Spleen (tissue), 11 donors: ENCODE data around the gene DYNLRB1. TPM values are rescaled to one million over a fixed set of nuclear protein-coding genes. Genes with fewer than 3 reads are reported as not detected.

Experiments used
- DNase-seq: peaks from one replicate; pipeline ENCODE4 v3.0.0-alpha.2; 2020
- H3K27ac ChIP-seq, 8 donors: fragments of 200-600 bp; sonication (generic) in 7 of 8; 1 replicate in 4 of 8; 2 replicates in 4 of 8; pipeline versions ENCODE4 v1.5.0 to v1.8.0; 2016 to 2021; ENCODE audit warnings: inconsistent platforms in 4 of 8, mild to moderate bottlenecking in 4 of 8, moderate library complexity in 1 of 8
- H3K27me3 ChIP-seq, 7 donors: fragments of 200-600 bp; sonication (generic) in 6 of 7; replicated peaks in 1 of 7; 1 replicate in 4 of 7; 2 replicates in 3 of 7; pipeline versions ENCODE4 v1.5.0 to v1.8.0; 2016 to 2021; ENCODE audit warnings: inconsistent platforms in 3 of 7, mild to moderate bottlenecking in 1 of 7
- H3K36me3 ChIP-seq, 6 donors: fragments of 200-600 bp; sonication (generic) in 5 of 6; 1 replicate in 4 of 6; 2 replicates in 2 of 6; pipeline versions ENCODE4 v1.5.0 to v1.8.0; 2016 to 2021; ENCODE audit warnings: inconsistent platforms in 2 of 6
- H3K4me1 ChIP-seq, 6 donors: fragments of 200-600 bp; sonication (generic) in 5 of 6; 1 replicate in 3 of 6; 2 replicates in 3 of 6; pipeline versions ENCODE4 v1.5.0 to v1.8.0; 2016 to 2021; ENCODE audit warnings: inconsistent platforms in 3 of 6
- H3K4me3 ChIP-seq, 8 donors: fragments of 200-600 bp; sonication (generic) in 7 of 8; 1 replicate in 4 of 8; 2 replicates in 4 of 8; pipeline versions ENCODE4 v1.5.0 to v1.8.0; 2016 to 2021; ENCODE audit warnings: inconsistent platforms in 4 of 8, mild to moderate bottlenecking in 4 of 8, moderate library complexity in 2 of 8
- H3K9me3 ChIP-seq, 8 donors: fragments of 200-600 bp; sonication (generic) in 7 of 8; 1 replicate in 4 of 8; 2 replicates in 4 of 8; pipeline versions ENCODE4 v1.5.0 to v1.8.0; 2016 to 2021; ENCODE audit warnings: inconsistent platforms in 4 of 8
- POLR2A ChIP-seq, 3 donors: fragments of 450-650 bp; IDR thresholded peaks; one replicate each; pipeline ENCODE4 v1.5.1; 2017; ENCODE audit warnings: antibody characterized with exemption in 3 of 3, mild to moderate bottlenecking in 1 of 3
- POLR2AphosphoS5 ChIP-seq, 3 donors: sonication (generic); formaldehyde crosslinking; IDR thresholded peaks; one replicate each; pipeline ENCODE4 v1.5.1; 2017; ENCODE audit warnings: antibody characterized with exemption in 3 of 3
- WGBS, 5 donors: extraction: QIAGEN DNeasy Blood & Tissue Kit in 3 of 5; methylation state at CpG; one replicate each; pipeline versions ENCODE4 v1.1.5 to v1.1.7; 2013 to 2018; 5-methylcytosine and 5-hydroxymethylcytosine counted together
- intact Hi-C: fragments of 100-400 bp; cut with DNase I; formaldehyde crosslinking; loops from one replicate; pipeline ENCODE4 v1.15.0; 2023; ENCODE audit warnings: low total_unique reads
- polyA plus RNA-seq, 3 donors: library from polyadenylated mRNA; stranded (reverse); fragments of 200-250 nt; gene quantifications; one replicate each; pipeline ENCODE4 v1.2.1, GENCODE V29; 2013
- total RNA-seq, 7 donors: library from RNA; depleted of rRNA in 3 of 7; stranded (reverse); fragments of >200 nt in 3 of 7; fragmentation: NEBNext Ultra II Directional in 4 of 7; extraction: Animal tissue kit (Norgen Biotek cat#: 25700) in 4 of 7; gene quantifications; one replicate each; pipeline versions ENCODE4 v1.1.0 to v1.2.1, GENCODE V29; 2016 to 2021
- TF ChIP-seq, protein P1 (sequence below), 11 experiments: fragments of 200-600 bp in 7 of 11; fragments of 450-650 bp in 4 of 11; sonication (generic) in 4 of 11; IDR thresholded peaks in 8 of 11; conservative IDR thresholded peaks in 3 of 11; 1 replicate in 7 of 11; 2 replicates in 4 of 11; pipeline versions ENCODE4 v1.4.0 to v1.8.0; 2016 to 2021; ENCODE audit warnings: antibody characterized with exemption in 11 of 11, inconsistent platforms in 4 of 11, mild to moderate bottlenecking in 1 of 11
- donor health status: healthy with polysubstance abuse.
- donor health status: DM: no; HTN: no; CAD: no; lungs with moderate emphysema.
- donor health status: DM: no; HTN: no; CAD: no.
- donor health status: Bipolar disorder and iron deficiency.
- donor health status: healthy.
- donor health status: DM: no; HTN: no; CAD: no.
- donor health status: DM: yes; HTN: yes; CAD: no.

DYNLRB1 gene
- total and polyA plus RNA-seq, 10 donors = 72.0 to 209 (median 152) TPM

- WGBS, 5 donors = 82 to 92% (median 87%) methylated on average over 4 of the region's 4 CpGs
- peaks cover 0 to 6% (median 0%) of the 10 kb centered on the region in 8 donors for H3K9me3 ChIP-seq
- H3K36me3 ChIP-seq = peaks cover 2 to 70% (median 20%) of the 10 kb centered on the region in 6 donors
- no peak overlapping the region for H3K4me3 ChIP-seq
- no peaks in the 10 kb centered on the region for H3K27me3 ChIP-seq
- DNase-seq = no peak
- TF ChIP-seq POLR2A (IDR thresholded peaks at IDR 0.05) (no peak), POLR2AphosphoS5 (IDR thresholded peaks at IDR 0.05) (no peak)
- TF ChIP-seq, protein P1, sequence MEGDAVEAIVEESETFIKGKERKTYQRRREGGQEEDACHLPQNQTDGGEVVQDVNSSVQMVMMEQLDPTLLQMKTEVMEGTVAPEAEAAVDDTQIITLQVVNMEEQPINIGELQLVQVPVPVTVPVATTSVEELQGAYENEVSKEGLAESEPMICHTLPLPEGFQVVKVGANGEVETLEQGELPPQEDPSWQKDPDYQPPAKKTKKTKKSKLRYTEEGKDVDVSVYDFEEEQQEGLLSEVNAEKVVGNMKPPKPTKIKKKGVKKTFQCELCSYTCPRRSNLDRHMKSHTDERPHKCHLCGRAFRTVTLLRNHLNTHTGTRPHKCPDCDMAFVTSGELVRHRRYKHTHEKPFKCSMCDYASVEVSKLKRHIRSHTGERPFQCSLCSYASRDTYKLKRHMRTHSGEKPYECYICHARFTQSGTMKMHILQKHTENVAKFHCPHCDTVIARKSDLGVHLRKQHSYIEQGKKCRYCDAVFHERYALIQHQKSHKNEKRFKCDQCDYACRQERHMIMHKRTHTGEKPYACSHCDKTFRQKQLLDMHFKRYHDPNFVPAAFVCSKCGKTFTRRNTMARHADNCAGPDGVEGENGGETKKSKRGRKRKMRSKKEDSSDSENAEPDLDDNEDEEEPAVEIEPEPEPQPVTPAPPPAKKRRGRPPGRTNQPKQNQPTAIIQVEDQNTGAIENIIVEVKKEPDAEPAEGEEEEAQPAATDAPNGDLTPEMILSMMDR (IDR thresholded peaks at IDR 0.05 in 8 of 11, conservative IDR thresholded peaks at IDR 0.05 in 3 of 11) = no peak
- peak overlapping the region in 2 of 8 donors; percentile 3 to 72 for H3K27ac ChIP-seq
- intact Hi-C loops = no loop called here
- H3K4me1 ChIP-seq = peaks cover 11 to 59% (median 39%) of the 10 kb centered on the region in 6 donors
Measured at GRCh38 chr20:34582911-34583310, 66.7 kb downstream of the DYNLRB1 start.

GRCh38 chr20:34583544-34583943 lies 67.3 kb downstream of the DYNLRB1 start:
- TF ChIP-seq, protein P1 (IDR thresholded peaks at IDR 0.05 in 8 of 11, conservative IDR thresholded peaks at IDR 0.05 in 3 of 11) = no peak
- TF ChIP-seq POLR2AphosphoS5 (IDR thresholded peaks at IDR 0.05) = peak; percentile 24 to 71 (median 47)
- Histone ChIP-seq H3K4me3 (no peak overlapping the region), H3K36me3 (peaks cover 2 to 73% (median 22%) of the 10 kb centered on the region in 6 donors)

GRCh38 chr20:34585019-34585418 lies 68.8 kb downstream of the DYNLRB1 start:
- no peaks in the 10 kb centered on the region for H3K27me3 ChIP-seq
- no peak for DNase-seq
- intact Hi-C loops = no loop called here
- peaks cover 0 to 6% (median 0%) of the 10 kb centered on the region in 8 donors for H3K9me3 ChIP-seq
- H3K4me3 ChIP-seq = no peak overlapping the region
- H3K4me1 ChIP-seq = peaks cover 10 to 38% (median 28%) of the 10 kb centered on the region in 6 donors
- 96 to 100% (median 97%) methylated on average over 4 to 5 of the region's 5 CpGs for WGBS, 5 donors
- no peak overlapping the region for H3K27ac ChIP-seq
- TF ChIP-seq POLR2A (IDR thresholded peaks at IDR 0.05) = no peak
- TF ChIP-seq, protein P1 (IDR thresholded peaks at IDR 0.05 in 8 of 11, conservative IDR thresholded peaks at IDR 0.05 in 3 of 11) = no peak
- no peak for TF ChIP-seq POLR2AphosphoS5 (IDR thresholded peaks at IDR 0.05)
- H3K36me3 ChIP-seq = peaks cover 2 to 66% (median 22%) of the 10 kb centered on the region in 6 donors

More at GRCh38 chr20:34583544-34583943, 67.3 kb downstream of the DYNLRB1 start:
- Histone ChIP-seq H3K27me3 (no peaks in the 10 kb centered on the region), H3K4me1 (peaks cover 11 to 53% (median 37%) of the 10 kb centered on the region in 6 donors), H3K27ac (peak overlapping the region in 2 of 8 donors; percentile 3 to 72), H3K9me3 (peaks cover 0 to 6% (median 0%) of the 10 kb centered on the region in 8 donors)
- WGBS, 5 donors = 64 to 84% (median 72%) methylated on average over 4 to 6 of the region's 6 CpGs
- DNase-seq = no peak
- intact Hi-C loops = no loop called here

DNA sequence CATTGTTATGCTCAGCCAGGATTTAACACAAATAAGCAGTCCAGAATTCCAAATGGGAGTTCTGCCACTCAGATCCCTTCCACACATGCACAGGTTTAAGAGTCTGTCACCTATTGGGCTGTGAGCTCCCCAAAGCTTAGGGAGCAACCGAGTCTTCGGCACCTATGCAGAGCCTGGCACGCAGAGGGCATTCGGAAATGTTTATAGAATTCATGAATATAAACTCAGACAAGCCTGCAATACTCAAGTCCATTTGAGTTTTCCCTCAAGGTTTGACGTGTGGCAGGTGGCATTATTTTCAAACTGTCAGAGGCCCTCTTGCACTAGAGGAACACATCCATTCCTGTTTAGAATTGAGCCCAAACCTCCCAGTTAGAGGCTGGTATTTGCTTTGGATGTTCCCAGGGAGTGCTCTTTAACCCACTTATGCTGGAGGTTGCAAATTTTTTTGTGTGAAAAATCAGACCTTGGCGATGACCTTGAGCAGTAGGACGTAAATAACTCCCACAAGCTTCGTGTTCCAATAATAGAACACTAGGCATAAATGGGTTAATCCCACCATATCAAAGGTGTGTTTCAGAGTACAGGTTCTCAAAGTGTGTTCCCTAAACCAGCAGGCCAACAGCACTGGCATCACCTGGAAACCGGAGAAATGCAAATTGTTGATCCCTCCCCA lies 70.4 kb downstream of the DYNLRB1 start:
- TF ChIP-seq, protein P1 (IDR thresholded peaks at IDR 0.05 in 8 of 11, conservative IDR thresholded peaks at IDR 0.05 in 3 of 11) = no peak
- no peak for TF ChIP-seq POLR2A (IDR thresholded peaks at IDR 0.05)
- TF ChIP-seq POLR2AphosphoS5 (IDR thresholded peaks at IDR 0.05) = no peak
- Histone ChIP-seq H3K4me1 (peaks cover 0 to 22% (median 12%) of the 10 kb centered on the region in 6 donors), H3K9me3 (no peaks in the 10 kb centered on the region), H3K27ac (no peak overlapping the region), H3K36me3 (peaks cover 2 to 58% (median 22%) of the 10 kb centered on the region in 6 donors), H3K4me3 (no peak overlapping the region), H3K27me3 (no peaks in the 10 kb centered on the region)
- 83 to 95% (median 91%) methylated on average over 9 of the region's 9 CpGs for WGBS, 5 donors
- intact Hi-C loops = no loop called here
- no peak for DNase-seq
